NB4 (cell line): ENCODE results near the gene MACO1.

Experiments
- POLR2A ChIP-seq: IDR thresholded peaks from 2 replicates; pipeline ENCODE4 v1.6.1; 2011; ENCODE audit warnings: mild to moderate bottlenecking; ENCODE audit not compliant: insufficient read length; ENCODE audit errors: extremely low read depth
- TF ChIP-seq, protein P1 (sequence below): IDR thresholded peaks from one replicate; pipeline ENCODE4 v1.5.1; 2012; ENCODE audit warnings: low read depth, low read length
- TF ChIP-seq, protein P2 (sequence below): IDR thresholded peaks from 2 replicates; pipeline ENCODE4 v1.6.1; 2011; ENCODE audit warnings: low read depth, low read length

DNA sequence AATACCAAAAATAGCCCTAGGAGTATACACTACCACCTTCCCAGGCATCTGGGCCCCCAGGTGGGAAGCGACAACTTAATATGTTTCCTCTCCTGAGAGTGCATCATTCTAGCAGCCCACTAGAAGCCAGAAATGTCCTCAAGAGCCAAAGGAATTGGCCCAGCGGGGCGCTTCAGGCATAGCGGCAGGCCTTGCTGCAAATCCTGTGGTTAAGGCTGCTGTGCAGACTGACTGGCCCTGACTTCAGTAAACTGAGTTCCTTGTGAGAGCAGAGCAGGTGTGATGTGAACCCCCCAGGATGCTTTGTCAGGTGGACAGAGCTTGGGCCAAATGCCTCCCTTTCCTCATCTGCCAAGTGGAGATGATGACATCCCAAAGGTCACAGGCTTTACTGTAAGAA, 83.0 kb downstream of the MACO1 start:
- TF ChIP-seq, protein P1, sequence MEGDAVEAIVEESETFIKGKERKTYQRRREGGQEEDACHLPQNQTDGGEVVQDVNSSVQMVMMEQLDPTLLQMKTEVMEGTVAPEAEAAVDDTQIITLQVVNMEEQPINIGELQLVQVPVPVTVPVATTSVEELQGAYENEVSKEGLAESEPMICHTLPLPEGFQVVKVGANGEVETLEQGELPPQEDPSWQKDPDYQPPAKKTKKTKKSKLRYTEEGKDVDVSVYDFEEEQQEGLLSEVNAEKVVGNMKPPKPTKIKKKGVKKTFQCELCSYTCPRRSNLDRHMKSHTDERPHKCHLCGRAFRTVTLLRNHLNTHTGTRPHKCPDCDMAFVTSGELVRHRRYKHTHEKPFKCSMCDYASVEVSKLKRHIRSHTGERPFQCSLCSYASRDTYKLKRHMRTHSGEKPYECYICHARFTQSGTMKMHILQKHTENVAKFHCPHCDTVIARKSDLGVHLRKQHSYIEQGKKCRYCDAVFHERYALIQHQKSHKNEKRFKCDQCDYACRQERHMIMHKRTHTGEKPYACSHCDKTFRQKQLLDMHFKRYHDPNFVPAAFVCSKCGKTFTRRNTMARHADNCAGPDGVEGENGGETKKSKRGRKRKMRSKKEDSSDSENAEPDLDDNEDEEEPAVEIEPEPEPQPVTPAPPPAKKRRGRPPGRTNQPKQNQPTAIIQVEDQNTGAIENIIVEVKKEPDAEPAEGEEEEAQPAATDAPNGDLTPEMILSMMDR, result no peak
- TF ChIP-seq, protein P2, sequence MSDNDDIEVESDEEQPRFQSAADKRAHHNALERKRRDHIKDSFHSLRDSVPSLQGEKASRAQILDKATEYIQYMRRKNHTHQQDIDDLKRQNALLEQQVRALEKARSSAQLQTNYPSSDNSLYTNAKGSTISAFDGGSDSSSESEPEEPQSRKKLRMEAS, result no peak
- TF ChIP-seq POLR2A, result no peak
